Bone marrow (tissue), 2 donors: ENCODE measurements around the gene PRKCQ.

Experiments
- DNase-seq, 2 donors: peaks; one replicate each; lab custom pipeline; 2025; lab: John Stamatoyannopoulos, UW

Gene PRKCQ

DNA sequence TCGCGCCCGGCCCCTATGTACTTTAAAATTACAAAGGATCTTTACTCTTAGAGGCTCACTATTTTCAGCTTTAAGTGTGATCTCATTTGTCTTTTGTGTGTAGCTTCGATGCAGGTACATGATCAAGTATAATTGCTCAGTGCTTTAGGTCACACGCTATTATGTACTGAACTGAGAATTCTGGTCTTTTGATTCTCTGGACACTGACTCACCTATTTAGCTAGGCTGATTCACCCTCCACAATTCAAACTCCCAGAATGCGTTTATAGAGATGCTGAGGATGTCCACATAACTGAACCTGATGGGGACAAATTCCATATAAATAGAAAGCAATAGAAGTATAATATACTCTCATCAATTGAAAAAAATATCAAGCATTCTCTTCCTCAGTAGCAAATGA lies 57.8 kb downstream of the PRKCQ start:
- DNase-seq = no peak

DNA sequence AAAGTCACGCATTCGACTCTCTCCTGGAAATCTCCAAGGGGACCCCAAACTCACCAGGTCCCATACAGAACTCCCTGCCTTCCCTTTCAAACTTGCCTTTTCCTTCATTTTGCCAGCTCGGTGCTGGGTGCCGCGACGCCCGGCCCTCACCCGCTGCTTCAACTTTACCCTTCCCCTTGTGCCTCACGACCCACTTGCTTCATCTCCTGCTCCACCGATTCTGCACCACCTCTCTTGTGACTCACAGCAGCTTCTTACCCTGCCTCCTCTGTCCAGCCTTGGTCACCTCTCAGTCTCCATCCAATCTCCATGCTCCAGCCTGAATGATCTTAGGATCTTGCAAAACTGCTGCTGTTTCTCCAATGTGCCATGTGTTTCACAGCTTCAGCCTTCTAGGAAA lies 59.9 kb downstream of the PRKCQ start:
- DNase-seq = no peak

DNA sequence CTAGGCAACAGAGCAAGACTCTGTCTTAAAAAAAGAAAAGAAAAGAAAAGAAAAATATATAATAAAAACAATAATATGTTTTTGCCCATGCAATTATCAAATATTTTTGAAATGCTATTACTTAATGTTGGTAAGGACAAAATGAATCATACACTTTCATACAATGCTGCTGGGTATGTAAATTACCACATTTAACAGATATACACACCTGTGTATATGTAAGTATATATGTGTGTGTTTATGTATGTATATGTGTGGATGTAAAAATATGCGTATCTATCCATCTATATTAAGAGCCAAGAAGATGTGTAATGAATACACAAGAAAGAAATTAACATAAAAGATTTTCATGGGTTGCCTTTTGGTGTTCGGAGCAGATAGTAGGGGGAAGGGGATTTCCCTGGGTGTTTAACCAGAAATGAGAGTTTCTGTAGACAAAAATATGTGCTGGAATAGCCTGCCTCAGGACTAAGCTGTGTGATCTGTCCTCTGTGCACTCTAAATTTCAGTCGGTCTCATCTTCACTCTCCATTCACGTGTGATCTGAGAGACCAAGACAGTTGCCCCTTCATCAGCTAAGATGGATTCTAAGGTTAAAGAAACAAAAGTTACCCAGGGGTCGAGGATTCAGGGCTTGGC lies 61.2 kb downstream of the PRKCQ start:
- no peak for DNase-seq

DNA sequence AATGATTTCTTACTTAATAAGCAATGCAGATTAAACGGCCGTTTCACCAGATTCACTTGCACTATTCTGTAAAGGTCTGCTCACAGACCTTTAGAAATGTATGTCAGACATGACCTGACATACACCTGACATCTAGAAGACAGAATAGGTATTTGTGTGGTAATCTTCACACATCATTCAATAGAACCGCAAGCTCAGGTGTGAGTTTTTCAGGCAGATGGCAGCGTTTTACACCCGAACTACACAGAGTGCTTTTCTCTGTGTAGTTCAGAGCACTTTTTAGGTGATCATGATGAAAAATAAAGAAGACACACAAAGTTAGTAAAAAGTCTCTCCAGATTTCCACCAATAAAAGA lies 63.2 kb downstream of the PRKCQ start:
- no peak for DNase-seq

DNA sequence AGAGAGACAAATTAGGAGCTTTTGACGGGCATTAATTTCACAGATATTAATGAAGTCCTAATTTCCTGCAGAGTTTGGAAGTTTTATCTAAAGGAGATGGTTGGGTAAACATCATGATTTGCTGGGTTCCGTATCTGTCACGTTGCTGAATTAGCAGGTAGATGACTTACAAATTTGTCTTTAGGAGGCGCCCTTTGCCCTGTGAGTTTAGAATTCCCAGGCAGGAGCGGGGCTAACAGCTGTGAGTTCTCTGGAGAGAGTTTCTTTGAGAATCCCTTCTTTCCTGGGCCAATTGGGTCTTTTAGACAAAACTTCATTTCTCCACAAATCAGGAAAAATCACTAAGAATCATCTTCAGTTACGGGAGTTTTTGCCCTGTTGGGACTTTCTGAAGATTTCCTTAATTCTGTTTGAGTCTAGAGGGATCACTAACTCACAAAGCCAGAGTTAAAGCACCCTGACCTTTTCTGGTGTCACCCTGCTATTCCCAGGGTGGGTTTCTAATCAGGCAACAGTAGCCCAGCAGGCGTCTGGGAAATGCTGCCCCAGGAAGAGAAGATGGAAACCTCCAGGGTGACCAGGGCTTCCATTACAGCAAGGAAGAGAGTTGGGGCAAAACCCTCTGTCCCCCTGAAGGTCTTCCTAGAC lies 63.7 kb downstream of the PRKCQ start:
- no peak for DNase-seq

DNA sequence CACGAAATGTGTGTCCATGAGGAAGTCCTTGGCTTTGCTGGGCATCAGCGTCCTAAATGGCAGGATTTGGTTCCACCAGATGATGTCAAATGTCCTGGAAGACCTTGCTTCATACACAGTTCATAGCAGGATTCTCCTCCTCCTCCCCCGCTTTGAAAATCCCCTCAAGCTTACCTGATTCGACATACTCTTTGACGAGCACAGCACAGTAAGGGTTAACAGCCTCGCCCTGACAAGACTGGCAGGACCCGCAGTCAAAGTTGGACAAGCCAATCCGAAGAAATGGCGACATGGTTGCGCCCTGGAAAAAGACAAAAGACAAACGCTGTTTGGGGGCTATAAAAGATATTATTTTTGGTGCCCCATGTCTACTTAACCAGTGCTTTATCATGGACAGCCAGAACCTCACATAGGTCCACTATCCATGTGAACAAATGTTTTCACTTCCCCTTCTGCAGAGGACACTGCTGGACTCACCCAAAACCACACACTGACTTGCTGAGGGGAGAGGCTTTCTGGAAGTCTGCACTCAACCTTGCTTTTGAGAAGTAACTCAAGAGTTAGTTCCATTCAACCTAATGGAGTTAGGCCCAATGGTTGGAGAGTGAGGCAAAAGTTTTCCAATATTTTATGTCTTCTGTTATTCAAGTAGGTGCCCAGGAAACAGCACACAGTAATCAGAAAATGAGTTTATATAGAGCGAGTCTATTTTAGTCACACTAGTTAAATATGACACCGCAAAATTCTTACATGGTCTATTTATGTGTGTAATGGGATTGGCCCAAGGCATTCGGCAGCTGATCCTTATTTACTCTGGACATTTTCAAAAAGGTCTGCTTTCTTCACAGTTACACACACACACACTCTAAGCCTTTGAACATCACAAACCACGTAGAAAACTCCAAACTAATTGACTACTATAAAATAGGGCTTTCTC lies 65.0 kb downstream of the PRKCQ start:
- no peak for DNase-seq

DNA sequence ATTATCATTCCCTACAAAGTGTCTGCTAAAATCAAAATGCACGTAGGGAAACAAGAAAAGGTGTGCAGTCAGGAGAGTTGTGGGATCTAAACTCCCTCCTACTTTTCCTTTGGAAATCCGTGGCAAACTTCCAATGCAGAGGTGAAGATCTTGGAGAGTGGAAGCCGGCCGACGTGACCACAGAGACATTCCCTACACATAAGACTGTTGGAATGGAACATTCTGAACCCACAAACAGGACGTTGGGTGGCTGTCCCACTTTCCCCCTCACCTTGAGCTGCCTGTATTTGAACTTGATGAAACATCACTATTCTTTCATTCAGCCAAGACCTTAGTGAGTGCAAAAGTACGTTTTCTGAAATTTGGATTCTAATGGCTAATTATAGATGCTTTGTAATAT lies 65.9 kb downstream of the PRKCQ start:
- no peak for DNase-seq

DNA sequence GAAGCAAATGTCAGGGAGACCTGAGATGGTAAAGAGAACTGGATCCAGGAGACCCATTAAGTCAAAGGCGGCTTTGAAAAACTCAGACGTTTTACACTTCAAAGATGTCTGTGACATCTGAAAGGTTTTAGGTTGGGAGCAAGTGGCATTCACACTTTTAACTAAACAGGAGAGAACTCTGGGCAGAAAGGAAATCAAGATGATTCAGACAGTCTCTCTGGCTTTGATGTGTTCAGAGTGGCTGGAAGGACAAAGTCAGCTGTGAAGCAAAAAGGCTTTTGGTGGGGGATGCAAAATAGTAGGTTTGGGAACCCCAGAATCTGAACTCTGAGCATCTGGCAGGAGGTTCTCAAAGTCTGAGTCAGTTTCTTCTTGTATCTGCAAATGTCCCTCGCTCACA lies 66.6 kb downstream of the PRKCQ start:
- peak in 1 of 2 donors; percentile 21 for DNase-seq

DNA sequence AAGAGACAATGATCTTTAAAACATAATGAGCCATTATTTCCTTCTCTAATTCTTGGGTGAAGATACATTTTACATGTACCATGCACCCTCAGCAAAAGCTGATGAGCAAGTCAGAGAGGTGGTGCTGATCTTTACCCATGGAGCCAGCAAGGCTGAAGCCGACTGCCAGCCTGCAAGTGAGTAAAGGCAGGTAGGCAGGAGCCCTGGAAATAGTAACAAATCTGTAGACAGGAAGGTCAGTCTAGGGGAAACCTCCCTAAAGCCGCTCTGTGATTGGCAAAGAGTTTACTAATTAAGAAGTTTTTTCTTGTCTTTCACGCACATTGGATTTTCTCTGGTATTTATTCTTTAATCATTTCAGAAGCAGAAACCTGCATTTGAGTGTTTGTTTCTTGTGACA lies 67.9 kb downstream of the PRKCQ start:
- no peak for DNase-seq

DNA sequence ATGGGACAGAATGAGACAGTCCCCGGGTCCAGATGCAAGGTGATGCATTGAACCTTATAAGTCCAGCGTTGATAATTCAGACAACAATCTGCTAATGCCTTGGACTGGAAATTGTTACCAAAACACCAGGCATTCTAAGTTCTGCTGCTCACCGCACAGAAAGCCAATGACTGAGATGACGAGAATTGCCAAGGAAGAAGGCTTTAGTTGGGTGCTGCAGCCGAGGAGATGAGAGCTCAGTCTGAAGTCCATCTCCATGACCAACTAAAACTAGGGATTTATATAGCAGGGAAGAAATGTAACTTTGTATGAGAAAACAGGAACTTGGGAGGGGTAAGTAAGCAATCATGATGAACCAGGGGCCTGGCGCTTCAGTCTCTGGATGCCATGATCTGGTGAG lies 68.7 kb downstream of the PRKCQ start:
- no peak for DNase-seq

DNA sequence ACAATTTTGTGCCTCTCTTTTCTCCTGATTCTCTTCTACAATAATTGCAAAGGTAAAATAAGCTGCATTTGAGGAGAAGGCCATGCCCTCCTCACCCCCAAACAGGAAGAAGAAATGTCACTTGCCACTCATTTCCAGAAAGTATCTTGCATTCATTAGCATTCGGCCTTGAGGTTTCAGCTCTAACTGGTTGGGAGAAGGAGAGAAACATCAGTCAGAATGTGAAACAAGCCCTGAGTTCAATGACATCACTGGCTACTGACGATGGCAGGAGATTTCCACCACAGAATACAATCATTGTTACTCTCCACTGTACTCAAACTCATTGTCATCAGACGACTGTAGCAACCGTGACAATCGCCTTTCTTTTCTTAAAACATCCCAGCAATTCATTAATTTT lies 72.8 kb downstream of the PRKCQ start:
- DNase-seq = no peak

DNA sequence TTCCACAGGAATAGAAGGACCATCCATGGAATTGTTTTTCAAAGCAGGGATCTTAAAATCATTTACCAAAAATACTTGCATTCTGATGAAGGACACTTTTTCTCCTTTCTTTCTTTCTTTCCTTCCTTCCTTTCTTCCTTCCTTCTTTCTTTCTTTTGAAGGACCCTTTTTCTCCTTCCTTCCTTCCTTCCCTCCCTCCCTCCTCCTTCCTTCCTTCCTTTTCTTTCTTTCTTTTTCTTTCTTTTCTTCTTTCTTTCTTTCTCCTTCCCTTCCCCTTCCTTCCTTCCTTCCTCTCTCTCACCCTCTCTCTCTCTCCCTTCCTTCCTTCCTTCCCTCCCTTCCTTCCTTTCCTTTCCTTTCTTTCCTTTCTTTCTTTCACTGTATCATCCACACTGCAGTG lies 74.8 kb downstream of the PRKCQ start:
- no peak for DNase-seq

DNA sequence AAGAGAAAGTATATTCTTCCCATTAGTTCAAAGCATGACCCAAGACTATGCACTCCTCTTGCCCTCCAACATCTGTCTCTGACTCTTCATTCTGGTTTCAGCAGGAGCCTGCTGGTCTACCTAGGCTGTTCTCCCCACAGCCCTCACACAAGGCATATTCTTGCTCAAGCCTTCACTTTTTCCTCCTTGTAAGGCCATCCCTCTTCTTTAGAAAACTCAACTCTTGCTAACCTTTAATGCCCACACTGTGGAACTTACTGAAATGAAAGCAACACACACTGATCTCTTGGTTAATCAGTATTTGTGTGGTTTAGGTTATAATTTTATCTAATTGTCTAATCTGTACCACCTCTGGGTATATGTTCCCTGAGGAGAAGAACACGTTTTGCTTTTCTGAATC lies 75.8 kb downstream of the PRKCQ start:
- no peak for DNase-seq

DNA sequence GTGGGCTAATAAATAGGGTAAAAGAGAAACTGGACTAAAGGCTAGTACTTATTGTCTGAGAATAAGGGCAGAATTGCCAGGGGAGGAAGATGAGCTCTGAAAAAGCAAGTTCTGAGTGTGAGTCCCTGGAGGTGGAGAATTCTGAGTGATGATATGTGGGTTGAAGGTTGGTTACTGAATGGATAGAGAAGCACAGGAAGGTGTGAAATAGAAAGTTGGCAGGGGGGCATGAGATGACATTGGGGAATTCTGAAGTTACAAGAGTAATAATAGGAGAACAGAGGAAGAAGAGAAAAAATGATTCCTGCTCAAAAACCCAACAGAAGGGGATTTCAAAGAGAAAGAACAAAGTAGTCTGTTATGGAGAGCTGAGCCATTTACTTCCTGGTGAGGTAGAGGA lies 76.9 kb downstream of the PRKCQ start:
- DNase-seq = no peak

DNA sequence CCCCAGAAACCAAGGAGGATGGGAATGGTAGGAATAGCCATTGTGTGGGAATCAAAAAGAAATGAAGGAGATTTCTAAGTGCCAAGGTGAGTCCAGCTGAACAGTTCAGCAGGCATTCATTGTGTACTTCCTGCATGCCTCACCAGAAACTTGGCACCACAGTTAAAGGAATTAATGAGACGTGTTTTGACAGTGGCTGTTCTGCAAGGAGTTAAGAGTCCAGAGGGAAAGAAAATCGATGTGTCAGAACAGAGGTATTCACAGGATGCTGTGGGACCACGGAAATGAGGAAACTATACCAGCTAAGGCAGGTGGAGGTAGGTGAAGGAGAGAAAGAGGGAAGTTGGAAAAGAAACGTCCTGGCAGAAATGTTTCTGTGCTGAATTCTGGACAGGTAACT lies 78.1 kb downstream of the PRKCQ start:
- no peak for DNase-seq

DNA sequence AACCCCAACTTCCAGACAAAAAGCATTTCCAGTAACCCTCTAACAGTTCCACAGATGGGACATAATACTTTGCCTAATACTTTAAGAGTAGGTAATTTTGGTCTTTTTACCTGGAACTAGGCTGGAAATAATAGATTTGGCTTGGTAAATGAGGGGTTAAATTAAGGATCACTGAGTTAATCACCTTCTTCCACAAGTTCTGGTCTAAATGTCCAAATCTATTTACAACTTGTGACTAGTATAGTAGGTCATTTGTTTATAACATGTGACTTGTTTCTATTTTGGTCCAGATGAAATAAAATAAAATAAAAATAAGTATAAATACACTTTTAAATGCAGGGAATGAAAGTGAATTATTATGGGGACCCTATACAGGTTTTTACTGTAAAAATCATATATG lies 80.1 kb downstream of the PRKCQ start:
- DNase-seq = no peak

DNA sequence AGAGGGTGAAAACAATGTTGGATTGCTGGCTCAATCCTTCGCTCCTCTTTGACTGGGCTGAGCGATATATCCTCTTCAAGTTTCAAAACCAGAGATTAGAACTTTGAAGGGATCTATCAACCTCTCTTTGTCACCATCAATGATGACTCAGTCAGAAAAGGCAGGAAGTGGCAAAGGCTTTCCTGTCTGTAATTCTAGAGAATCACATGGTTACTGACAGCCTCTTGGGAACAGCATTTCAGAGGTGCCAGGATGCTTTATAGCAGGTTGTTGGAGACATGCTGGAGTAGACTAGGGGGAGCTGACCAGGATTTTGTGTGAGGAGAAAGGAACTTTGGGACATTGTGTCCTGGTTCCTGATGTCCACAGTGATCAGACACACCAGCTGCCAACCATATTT lies 81.3 kb downstream of the PRKCQ start:
- peak in 1 of 2 donors; percentile 76 for DNase-seq

DNA sequence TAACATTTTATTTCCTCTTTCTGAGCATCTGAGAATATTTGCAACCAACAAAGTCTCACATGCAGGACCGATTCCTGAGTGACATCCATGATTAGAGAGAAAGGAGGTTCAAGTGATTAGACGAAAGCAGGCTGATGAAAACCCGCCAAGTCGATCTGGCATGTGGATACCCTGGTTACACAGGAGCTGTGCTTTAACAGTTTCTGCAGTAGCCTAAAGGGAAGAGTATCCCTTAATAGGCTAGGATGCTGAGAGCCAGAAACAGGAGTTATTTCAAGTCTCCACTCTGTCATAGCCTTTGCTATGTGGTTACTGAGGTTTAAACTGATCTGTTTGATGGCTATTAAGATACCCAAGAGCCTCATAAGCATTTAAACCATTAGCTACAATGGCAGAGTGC lies 82.5 kb downstream of the PRKCQ start:
- no peak for DNase-seq

DNA sequence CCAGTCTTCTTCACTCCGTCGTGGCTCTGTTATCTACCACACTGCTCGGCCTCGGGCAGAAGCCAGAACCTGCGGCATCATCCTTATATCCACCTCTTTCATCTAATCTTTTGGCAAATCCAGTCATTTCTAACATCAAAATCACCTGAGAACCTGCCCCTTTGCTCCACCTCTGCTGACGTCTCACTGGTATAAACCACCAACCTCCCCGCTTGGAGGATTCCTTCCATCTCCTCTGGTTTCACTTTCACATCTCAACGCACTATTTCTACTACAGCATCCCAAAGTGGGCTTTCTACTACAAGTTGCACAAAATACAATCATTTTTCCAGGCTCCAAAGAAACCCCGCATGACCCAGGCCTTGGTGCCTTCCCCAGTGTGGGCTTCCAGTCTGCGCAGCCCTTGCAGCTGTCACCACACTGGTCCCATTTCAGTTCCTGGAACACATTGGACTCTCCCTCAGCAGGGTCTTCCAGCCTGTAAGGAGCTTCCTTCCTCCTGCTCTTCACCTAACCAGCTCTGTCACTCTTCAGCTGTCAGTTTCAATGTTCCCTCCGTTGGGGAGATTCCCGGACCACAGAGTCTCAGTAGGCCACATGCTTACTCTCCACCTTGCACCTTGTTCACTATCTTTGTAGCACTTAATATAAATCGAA lies 85.0 kb downstream of the PRKCQ start:
- DNase-seq = peak in 1 of 2 donors; percentile 48

DNA sequence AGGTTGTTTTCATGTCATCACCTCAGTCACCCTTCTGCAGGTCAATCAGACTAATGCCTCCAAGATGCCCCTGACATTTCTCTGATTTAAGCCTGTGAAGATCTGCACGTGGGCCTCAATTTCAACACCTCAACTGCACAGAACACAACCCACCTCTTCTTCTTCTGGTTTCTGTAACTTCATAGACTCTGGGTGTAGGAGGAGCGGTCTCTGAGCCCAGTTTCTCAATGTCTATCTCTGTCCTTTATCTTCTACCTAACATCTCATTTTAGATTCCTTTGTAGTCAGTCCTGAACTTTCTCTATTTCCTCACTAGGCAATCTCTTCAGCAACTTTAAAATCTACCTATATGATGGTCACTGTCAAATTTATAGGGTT lies 85.6 kb downstream of the PRKCQ start:
- DNase-seq = no peak

DNA sequence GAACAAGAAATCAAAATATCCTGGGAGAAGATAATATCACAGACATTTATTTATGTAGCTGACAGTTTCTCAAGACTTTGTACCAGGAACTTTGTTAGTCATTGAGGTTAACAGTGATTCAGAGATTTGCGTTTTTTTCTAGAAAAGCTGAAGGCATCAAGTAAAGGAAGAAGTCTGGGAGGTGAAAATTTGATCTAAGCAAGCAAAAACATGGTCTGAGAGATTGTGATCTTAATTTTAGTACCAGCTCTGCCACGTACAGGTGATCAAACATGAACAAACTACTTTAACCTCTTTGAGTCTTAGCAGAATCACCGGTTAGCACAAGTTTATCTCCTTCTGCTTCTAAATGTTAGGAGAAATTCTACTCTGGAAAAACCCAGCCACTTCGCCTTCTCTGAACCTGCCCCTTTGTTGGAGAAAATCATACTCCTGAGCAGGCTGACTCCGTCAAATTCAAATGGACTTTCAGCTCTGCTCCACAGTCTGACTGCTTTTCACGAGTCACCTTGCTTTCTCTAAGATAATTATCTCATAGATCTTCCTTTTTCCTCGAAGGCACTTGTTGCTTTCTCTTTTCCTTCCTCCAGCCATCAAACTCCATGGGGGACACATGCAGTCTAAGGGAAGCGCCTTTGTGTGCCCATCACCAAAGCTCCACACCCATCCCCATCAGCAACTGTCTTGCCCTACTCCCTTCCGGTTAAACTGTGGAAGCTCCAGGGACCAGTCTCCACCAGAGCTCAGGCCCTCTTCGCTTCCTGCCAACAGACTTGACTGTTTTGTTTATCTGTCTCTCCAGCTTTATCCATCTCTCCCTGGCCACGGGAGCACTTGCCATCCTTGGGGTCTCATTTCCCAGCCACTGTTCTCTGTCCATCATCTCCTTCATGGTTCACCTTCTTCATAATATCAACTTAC lies 86.3 kb downstream of the PRKCQ start:
- peak in 1 of 2 donors; percentile 71 for DNase-seq

DNA sequence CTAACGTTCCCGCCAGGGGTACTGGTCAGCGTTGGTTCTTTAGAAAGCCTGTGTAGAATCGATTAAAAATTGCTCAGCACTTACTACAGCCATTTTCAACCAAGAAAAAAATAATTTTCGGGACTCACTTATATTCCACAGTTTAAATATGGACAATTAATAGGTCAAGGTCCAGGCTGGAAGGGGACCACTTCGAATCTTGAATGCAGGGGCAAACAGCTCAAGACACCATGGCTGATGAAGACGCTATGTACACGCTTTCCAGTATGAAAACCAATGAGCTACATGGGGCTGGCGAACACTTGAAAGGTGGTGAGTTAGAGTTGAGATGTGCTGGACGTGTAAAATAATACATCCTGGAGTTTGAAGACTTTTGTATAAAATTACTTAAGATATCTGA lies 87.2 kb downstream of the PRKCQ start:
- no peak for DNase-seq
